ENCODE measurements around the gene SAMD3. TPM values are rescaled to one million over a fixed set of nuclear protein-coding genes. Genes with fewer than 3 reads are reported as not detected.
"Not testable (repeated sequence)": the region's sequence is repeated elsewhere in the genome, so short reads cannot be mapped to it uniquely, and the experiment has no call there.

SAMD3 gene
- polyA plus RNA-seq, 4 donors, result 0.24 to 3.1 (median 2.4) TPM

- no peaks in the 10 kb centered on the region for H3K27me3 ChIP-seq (ENCODE audit: control insufficient read depth in 3 of 3, insufficient read depth in 3 of 3, low read length in 3 of 3)
- H3K9me3 ChIP-seq (ENCODE audit: control insufficient read depth in 2 of 2, insufficient read depth in 1 of 2, low read depth in 1 of 2, low read length in 1 of 2), result no peaks in the 10 kb centered on the region
- FAIRE-seq (no peak), DNase-seq (no peak)
- no peak overlapping the region for H3K4me3 ChIP-seq (ENCODE audit: low read depth in 1 of 3, low read length in 3 of 3)
- H3K36me3 ChIP-seq (ENCODE audit: control insufficient read depth in 3 of 3, insufficient read depth in 2 of 3, low read depth in 1 of 3, low read length in 3 of 3), result no peaks in the 10 kb centered on the region
- peaks cover 0 to 3% (median 0%) of the 10 kb centered on the region in 3 donors for H3K4me1 ChIP-seq (ENCODE audit: control insufficient read depth in 3 of 3, insufficient read depth in 2 of 3, low read depth in 1 of 3, low read length in 2 of 3)
- no peak overlapping the region for H3K27ac ChIP-seq (ENCODE audit: low read depth in 1 of 3, low read length in 2 of 3)
- WGBS, 3 donors, result 91 to 96% (median 92%) methylated on average over 5 of the region's 5 CpGs
Measured at GRCh38 chr6:130128326-130128725, 94.4 kb downstream of the SAMD3 start.

- no peaks in the 10 kb centered on the region for H3K9me3 ChIP-seq (ENCODE audit: control insufficient read depth in 2 of 2, insufficient read depth in 1 of 2, low read depth in 1 of 2, low read length in 1 of 2)
- DNase-seq, result no peak
- no peak for FAIRE-seq
- H3K27ac ChIP-seq (ENCODE audit: low read depth in 1 of 3, low read length in 2 of 3), result no peak overlapping the region
- no peaks in the 10 kb centered on the region for H3K4me1 ChIP-seq (ENCODE audit: control insufficient read depth in 3 of 3, insufficient read depth in 2 of 3, low read depth in 1 of 3, low read length in 2 of 3)
- H3K36me3 ChIP-seq (ENCODE audit: control insufficient read depth in 3 of 3, insufficient read depth in 2 of 3, low read depth in 1 of 3, low read length in 3 of 3), result no peaks in the 10 kb centered on the region
- WGBS, 3 donors, result 60 to 86% (median 74%) methylated on average over 2 of the region's 2 CpGs
- no peaks in the 10 kb centered on the region for H3K27me3 ChIP-seq (ENCODE audit: control insufficient read depth in 3 of 3, insufficient read depth in 3 of 3, low read length in 3 of 3)
- H3K4me3 ChIP-seq (ENCODE audit: low read depth in 1 of 3, low read length in 3 of 3), result no peak overlapping the region
Measured at GRCh38 chr6:130127195-130127594, 95.6 kb downstream of the SAMD3 start.

- H3K9me3 ChIP-seq (ENCODE audit: control insufficient read depth in 2 of 2, insufficient read depth in 1 of 2, low read depth in 1 of 2, low read length in 1 of 2), result no peaks in the 10 kb centered on the region
- H3K27me3 ChIP-seq (ENCODE audit: control insufficient read depth in 3 of 3, insufficient read depth in 3 of 3, low read length in 3 of 3), result no peaks in the 10 kb centered on the region
- H3K27ac ChIP-seq (ENCODE audit: low read depth in 1 of 3, low read length in 2 of 3), result no peak overlapping the region
- FAIRE-seq (no peak), DNase-seq (no peak)
- H3K4me1 ChIP-seq (ENCODE audit: control insufficient read depth in 3 of 3, insufficient read depth in 2 of 3, low read depth in 1 of 3, low read length in 2 of 3), result no peaks in the 10 kb centered on the region
- 88 to 93% (median 92%) methylated on average over 2 of the region's 2 CpGs for WGBS, 3 donors
- H3K4me3 ChIP-seq (ENCODE audit: low read depth in 1 of 3, low read length in 3 of 3), result no peak overlapping the region
- no peaks in the 10 kb centered on the region for H3K36me3 ChIP-seq (ENCODE audit: control insufficient read depth in 3 of 3, insufficient read depth in 2 of 3, low read depth in 1 of 3, low read length in 3 of 3)
Measured at GRCh38 chr6:130122243-130122642, 100.5 kb downstream of the SAMD3 start.

- Histone ChIP-seq H3K27ac (ENCODE audit: low read depth in 1 of 3, low read length in 2 of 3) (no peak overlapping the region), H3K4me1 (ENCODE audit: control insufficient read depth in 3 of 3, insufficient read depth in 2 of 3, low read depth in 1 of 3, low read length in 2 of 3) (no peaks in the 10 kb centered on the region), H3K27me3 (ENCODE audit: control insufficient read depth in 3 of 3, insufficient read depth in 3 of 3, low read length in 3 of 3) (no peaks in the 10 kb centered on the region), H3K4me3 (ENCODE audit: low read depth in 1 of 3, low read length in 3 of 3) (no peak overlapping the region), H3K36me3 (ENCODE audit: control insufficient read depth in 3 of 3, insufficient read depth in 2 of 3, low read depth in 1 of 3, low read length in 3 of 3) (no peaks in the 10 kb centered on the region), H3K9me3 (ENCODE audit: control insufficient read depth in 2 of 2, insufficient read depth in 1 of 2, low read depth in 1 of 2, low read length in 1 of 2) (peaks cover 0 to 2% of the 10 kb centered on the region in 2 donors)
- DNase-seq (no peak), FAIRE-seq (no peak)
Measured at GRCh38 chr6:130120731-130121130, 102.0 kb downstream of the SAMD3 start.

GRCh38 chr6:130119211-130119610 lies 103.5 kb downstream of the SAMD3 start:
- H3K9me3 ChIP-seq (ENCODE audit: control insufficient read depth in 2 of 2, insufficient read depth in 1 of 2, low read depth in 1 of 2, low read length in 1 of 2), result peaks cover 0 to 2% of the 10 kb centered on the region in 2 donors
- no peaks in the 10 kb centered on the region for H3K36me3 ChIP-seq (ENCODE audit: control insufficient read depth in 3 of 3, insufficient read depth in 2 of 3, low read depth in 1 of 3, low read length in 3 of 3)
- FAIRE-seq (no peak), DNase-seq (no peak)
- no peaks in the 10 kb centered on the region for H3K4me1 ChIP-seq (ENCODE audit: control insufficient read depth in 3 of 3, insufficient read depth in 2 of 3, low read depth in 1 of 3, low read length in 2 of 3)
- 95 to 100% (median 100%) methylated on average over 1 of the region's 1 CpG for WGBS, 3 donors
- no peak overlapping the region for H3K4me3 ChIP-seq (ENCODE audit: low read depth in 1 of 3, low read length in 3 of 3)
- H3K27me3 ChIP-seq (ENCODE audit: control insufficient read depth in 3 of 3, insufficient read depth in 3 of 3, low read length in 3 of 3), result no peaks in the 10 kb centered on the region
- H3K27ac ChIP-seq (ENCODE audit: low read depth in 1 of 3, low read length in 2 of 3), result no peak overlapping the region

- no peak overlapping the region for H3K4me3 ChIP-seq (ENCODE audit: low read depth in 1 of 3, low read length in 3 of 3)
- no peaks in the 10 kb centered on the region for H3K27me3 ChIP-seq (ENCODE audit: control insufficient read depth in 3 of 3, insufficient read depth in 3 of 3, low read length in 3 of 3)
- no peak overlapping the region for H3K27ac ChIP-seq (ENCODE audit: low read depth in 1 of 3, low read length in 2 of 3)
- FAIRE-seq, result no peak
- no peaks in the 10 kb centered on the region for H3K4me1 ChIP-seq (ENCODE audit: control insufficient read depth in 3 of 3, insufficient read depth in 2 of 3, low read depth in 1 of 3, low read length in 2 of 3)
- WGBS, 3 donors, result 90 to 94% (median 93%) methylated on average over 6 of the region's 6 CpGs
- DNase-seq, result no peak
- peaks cover 0 to 2% (median 0%) of the 10 kb centered on the region in 3 donors for H3K36me3 ChIP-seq (ENCODE audit: control insufficient read depth in 3 of 3, insufficient read depth in 2 of 3, low read depth in 1 of 3, low read length in 3 of 3)
- H3K9me3 ChIP-seq (ENCODE audit: control insufficient read depth in 2 of 2, insufficient read depth in 1 of 2, low read depth in 1 of 2, low read length in 1 of 2), result peaks cover 0 to 2% of the 10 kb centered on the region in 2 donors
Measured at GRCh38 chr6:130118236-130118635, 104.5 kb downstream of the SAMD3 start.

- not testable (repeated sequence) for H3K27me3 ChIP-seq (ENCODE audit: control insufficient read depth in 3 of 3, insufficient read depth in 3 of 3, low read length in 3 of 3); H3K4me1 ChIP-seq (ENCODE audit: control insufficient read depth in 3 of 3, insufficient read depth in 2 of 3, low read depth in 1 of 3, low read length in 2 of 3); H3K27ac ChIP-seq (ENCODE audit: low read depth in 1 of 3, low read length in 2 of 3); FAIRE-seq; H3K9me3 ChIP-seq (ENCODE audit: control insufficient read depth in 2 of 2, insufficient read depth in 1 of 2, low read depth in 1 of 2, low read length in 1 of 2); H3K36me3 ChIP-seq (ENCODE audit: control insufficient read depth in 3 of 3, insufficient read depth in 2 of 3, low read depth in 1 of 3, low read length in 3 of 3); H3K4me3 ChIP-seq (ENCODE audit: low read depth in 1 of 3, low read length in 3 of 3); DNase-seq
- whole genome bisulfite sequencing, 3 donors, result 97 to 100% (median 100%) methylated on average over 2 of the region's 4 CpGs
Measured at GRCh38 chr6:130117187-130117701, 105.5 kb downstream of the SAMD3 start.

- Histone ChIP-seq H3K36me3 (ENCODE audit: control insufficient read depth in 3 of 3, insufficient read depth in 2 of 3, low read depth in 1 of 3, low read length in 3 of 3) (peaks cover 0 to 2% (median 1%) of the 10 kb centered on the region in 3 donors), H3K27ac (ENCODE audit: low read depth in 1 of 3, low read length in 2 of 3) (no peak overlapping the region), H3K4me3 (ENCODE audit: low read depth in 1 of 3, low read length in 3 of 3) (no peak overlapping the region), H3K4me1 (ENCODE audit: control insufficient read depth in 3 of 3, insufficient read depth in 2 of 3, low read depth in 1 of 3, low read length in 2 of 3) (no peaks in the 10 kb centered on the region), H3K9me3 (ENCODE audit: control insufficient read depth in 2 of 2, insufficient read depth in 1 of 2, low read depth in 1 of 2, low read length in 1 of 2) (peaks cover 0 to 2% of the 10 kb centered on the region in 2 donors), H3K27me3 (ENCODE audit: control insufficient read depth in 3 of 3, insufficient read depth in 3 of 3, low read length in 3 of 3) (no peaks in the 10 kb centered on the region)
- WGBS, 3 donors, result 86 to 94% (median 88%) methylated on average over 4 of the region's 4 CpGs
- FAIRE-seq (no peak), DNase-seq (no peak)
Measured at GRCh38 chr6:130116273-130116672, 106.5 kb downstream of the SAMD3 start.

- no peak for FAIRE-seq
- no peak for DNase-seq
- Histone ChIP-seq H3K4me3 (ENCODE audit: low read depth in 1 of 3, low read length in 3 of 3) (no peak overlapping the region), H3K36me3 (ENCODE audit: control insufficient read depth in 3 of 3, insufficient read depth in 2 of 3, low read depth in 1 of 3, low read length in 3 of 3) (peaks cover 0 to 2% (median 2%) of the 10 kb centered on the region in 3 donors), H3K27ac (ENCODE audit: low read depth in 1 of 3, low read length in 2 of 3) (no peak overlapping the region), H3K27me3 (ENCODE audit: control insufficient read depth in 3 of 3, insufficient read depth in 3 of 3, low read length in 3 of 3) (no peaks in the 10 kb centered on the region), H3K9me3 (ENCODE audit: control insufficient read depth in 2 of 2, insufficient read depth in 1 of 2, low read depth in 1 of 2, low read length in 1 of 2) (peaks cover 0 to 2% of the 10 kb centered on the region in 2 donors), H3K4me1 (ENCODE audit: control insufficient read depth in 3 of 3, insufficient read depth in 2 of 3, low read depth in 1 of 3, low read length in 2 of 3) (no peaks in the 10 kb centered on the region)
- whole genome bisulfite sequencing, 3 donors, result 86 to 95% (median 87%) methylated on average over 6 of the region's 6 CpGs
Measured at GRCh38 chr6:130115036-130115435, 107.7 kb downstream of the SAMD3 start.

All from small intestine (tissue), 7 donors.